ENCODE data around the gene WDSUB1.
A peak's percentile ranks its signal among the peaks of the same experiment; 100 is the strongest.

The WDSUB1 gene

GRCh38 chr2:159227467-159227866, 59.0 kb downstream of the WDSUB1 start:
- H3K4me3 ChIP-seq (ENCODE audit: low read length) = no peak overlapping the region
- DNase-seq (ENCODE audit: low read depth, low spot score) = no peak

GRCh38 chr2:159226608-159227385, 59.7 kb downstream of the WDSUB1 start:
- no peak for DNase-seq (ENCODE audit: low read depth, low spot score)
- H3K4me3 ChIP-seq (ENCODE audit: low read length) = no peak overlapping the region

GRCh38 chr2:159226059-159226461, 60.4 kb downstream of the WDSUB1 start:
- no peak for DNase-seq (ENCODE audit: low read depth, low spot score)
- no peak overlapping the region for H3K4me3 ChIP-seq (ENCODE audit: low read length)

- no peak for DNase-seq (ENCODE audit: low read depth, low spot score)
- H3K4me3 ChIP-seq (ENCODE audit: low read length) = no peak overlapping the region
Observed at GRCh38 chr2:159225025-159226016, 61.2 kb downstream of the WDSUB1 start.

GRCh38 chr2:159224061-159224813, 62.3 kb downstream of the WDSUB1 start:
- no peak overlapping the region for H3K4me3 ChIP-seq (ENCODE audit: low read length)

GRCh38 chr2:159219394-159219998, 67.0 kb downstream of the WDSUB1 start:
- no peak overlapping the region for H3K4me3 ChIP-seq (ENCODE audit: low read length)
- no peak for DNase-seq (ENCODE audit: low read depth, low spot score)

More at GRCh38 chr2:159224061-159224813, 62.3 kb downstream of the WDSUB1 start:
- no peak for DNase-seq (ENCODE audit: low read depth, low spot score)

- H3K4me3 ChIP-seq (ENCODE audit: low read length) = no peak overlapping the region
- no peak for DNase-seq (ENCODE audit: low read depth, low spot score)
Observed at GRCh38 chr2:159218389-159218788, 68.1 kb downstream of the WDSUB1 start.

- no peak for DNase-seq (ENCODE audit: low read depth, low spot score)
- no peak overlapping the region for H3K4me3 ChIP-seq (ENCODE audit: low read length)
Observed at GRCh38 chr2:159217676-159218075, 68.8 kb downstream of the WDSUB1 start.

GRCh38 chr2:159215116-159215515, 71.4 kb downstream of the WDSUB1 start:
- no peak for DNase-seq (ENCODE audit: low read depth, low spot score)
- H3K4me3 ChIP-seq (ENCODE audit: low read length) = no peak overlapping the region

GRCh38 chr2:159214325-159214865, 72.1 kb downstream of the WDSUB1 start:
- DNase-seq (ENCODE audit: low read depth, low spot score) = no peak
- H3K4me3 ChIP-seq (ENCODE audit: low read length) = no peak overlapping the region

- DNase-seq (ENCODE audit: low read depth, low spot score) = no peak
- no peak overlapping the region for H3K4me3 ChIP-seq (ENCODE audit: low read length)
Observed at GRCh38 chr2:159213296-159213695, 73.2 kb downstream of the WDSUB1 start.

GRCh38 chr2:159211447-159212396, 74.8 kb downstream of the WDSUB1 start:
- no peak for DNase-seq (ENCODE audit: low read depth, low spot score)
- H3K4me3 ChIP-seq (ENCODE audit: low read length) = no peak overlapping the region

- DNase-seq (ENCODE audit: low read depth, low spot score) = peak; percentile 75
- no peak overlapping the region for H3K4me3 ChIP-seq (ENCODE audit: low read length)
Observed at GRCh38 chr2:159209341-159210306, 76.9 kb downstream of the WDSUB1 start.

GRCh38 chr2:159208438-159208837, 78.1 kb downstream of the WDSUB1 start:
- no peak overlapping the region for H3K4me3 ChIP-seq (ENCODE audit: low read length)
- DNase-seq (ENCODE audit: low read depth, low spot score) = no peak

GRCh38 chr2:159206736-159207380, 79.6 kb downstream of the WDSUB1 start:
- H3K4me3 ChIP-seq (ENCODE audit: low read length) = no peak overlapping the region
- DNase-seq (ENCODE audit: low read depth, low spot score) = no peak

Measured in Jurkat, Clone E6-1 (cell line).